Neuronal stem cell (in vitro differentiated cells): Measurements from ENCODE around the gene FHOD3.

Experiments
- DNase-seq: peaks from one replicate; pipeline ENCODE4 v3.0.0-alpha.2; 2013; ENCODE audit warnings: low spot score
- H2AFZ ChIP-seq: one replicate; pipeline ENCODE4 v1.6.1; 2013; ENCODE audit warnings: mild to moderate bottlenecking, low read length, inconsistent platforms
- H2AK5ac ChIP-seq: 2 replicates; pipeline ENCODE4 v1.6.1; 2013; ENCODE audit warnings: low read depth, mild to moderate bottlenecking, inconsistent platforms, low read length, moderate library complexity, mixed read lengths
- H2BK120ac ChIP-seq: 2 replicates; pipeline ENCODE4 v1.6.1; 2013; ENCODE audit warnings: low read depth, mild to moderate bottlenecking, inconsistent platforms, low read length, moderate library complexity, mixed read lengths
- H2BK12ac ChIP-seq: one replicate; pipeline ENCODE4 v1.6.1; 2013; ENCODE audit warnings: low read length, inconsistent platforms
- H2BK15ac ChIP-seq: 2 replicates; pipeline ENCODE4 v1.6.1; 2013; ENCODE audit warnings: mild to moderate bottlenecking, low read length, inconsistent platforms, mixed read lengths
- H2BK5ac ChIP-seq: one replicate; pipeline ENCODE4 v1.6.1; 2013; ENCODE audit warnings: inconsistent platforms, mild to moderate bottlenecking, low read length, moderate library complexity
- H3K14ac ChIP-seq: one replicate; pipeline ENCODE4 v1.6.1; 2013; ENCODE audit warnings: low read length, inconsistent platforms
- H3K18ac ChIP-seq: 2 replicates; pipeline ENCODE4 v1.6.1; 2013; ENCODE audit warnings: low read length, inconsistent platforms
- H3K23ac ChIP-seq: 2 replicates; pipeline ENCODE4 v1.6.1; 2013; ENCODE audit warnings: low read depth, mild to moderate bottlenecking, mixed read lengths, low read length, inconsistent platforms; ENCODE audit not compliant: poor library complexity
- H3K27ac ChIP-seq: replicated peaks from 3 replicates; pipeline ENCODE4 v1.5.1; 2013; ENCODE audit warnings: low read length, inconsistent platforms
- H3K27me3 ChIP-seq, 3 experiments: 2 replicates each; pipeline ENCODE4 v1.6.1; 2013; ENCODE audit warnings: low read length in 3 of 3, mild to moderate bottlenecking in 2 of 3, inconsistent platforms in 1 of 3, low read depth in 1 of 3, mixed read lengths in 1 of 3, moderate library complexity in 1 of 3; ENCODE audit not compliant: control insufficient read depth in 3 of 3, insufficient read depth in 3 of 3
- H3K36me3 ChIP-seq, 2 donors: replicated peaks in 1 of 2; 2 replicates each; pipeline ENCODE4 v1.6.1; 2013; ENCODE audit warnings: low read length in 2 of 2; ENCODE audit not compliant: control insufficient read depth in 2 of 2, insufficient read depth in 2 of 2
- H3K4ac ChIP-seq: 2 replicates; pipeline ENCODE4 v1.6.1; 2013; ENCODE audit warnings: inconsistent platforms, mild to moderate bottlenecking, low read length, moderate library complexity
- H3K4me1 ChIP-seq, 2 donors: 1 replicate in 1 of 2; 2 replicates in 1 of 2; pipeline ENCODE4 v1.6.1; 2013; ENCODE audit warnings: low read length in 2 of 2, low read depth in 1 of 2; ENCODE audit not compliant: control insufficient read depth in 2 of 2, insufficient read depth in 1 of 2
- H3K4me2 ChIP-seq: one replicate; pipeline ENCODE4 v1.6.1; 2013; ENCODE audit warnings: mild to moderate bottlenecking, low read length, inconsistent platforms; ENCODE audit not compliant: insufficient read depth, poor library complexity, severe bottlenecking
- H3K4me3 ChIP-seq, 2 donors: 2 replicates each; pipeline ENCODE4 v1.5.1; 2013; ENCODE audit warnings: low read length in 2 of 2, mild to moderate bottlenecking in 2 of 2, inconsistent platforms in 1 of 2, moderate library complexity in 1 of 2
- H3K79me1 ChIP-seq: one replicate; pipeline ENCODE4 v1.6.1; 2013; ENCODE audit warnings: low read depth, mild to moderate bottlenecking, inconsistent platforms, low read length, moderate library complexity
- H3K9ac ChIP-seq: one replicate; pipeline ENCODE4 v1.6.1; 2013; ENCODE audit warnings: mild to moderate bottlenecking, low read depth, low read length, inconsistent platforms; ENCODE audit not compliant: poor library complexity
- H3K9me3 ChIP-seq, 2 donors: replicated peaks in 1 of 2; 2 replicates each; pipeline versions ENCODE3 to v1.6.1; 2013; ENCODE audit warnings: low read length in 2 of 2, mild to moderate bottlenecking in 2 of 2, inconsistent platforms in 1 of 2, low read depth in 1 of 2, mixed read lengths in 1 of 2, moderate library complexity in 1 of 2; ENCODE audit not compliant: control insufficient read depth in 2 of 2, insufficient read depth in 1 of 2
- H4K8ac ChIP-seq: one replicate; pipeline ENCODE4 v1.6.1; 2013; ENCODE audit warnings: low read depth, mild to moderate bottlenecking, inconsistent platforms, low read length, moderate library complexity
- H4K91ac ChIP-seq: one replicate; pipeline ENCODE4 v1.6.1; 2013; ENCODE audit warnings: low read length, low read depth, mild to moderate bottlenecking, inconsistent platforms; ENCODE audit not compliant: poor library complexity
- WGBS, 2 donors: extraction: QIAGEN DNeasy Blood & Tissue Kit; methylation state at CpG; one replicate each; pipeline ENCODE4 v1.1.7; 2013; ENCODE audit warnings: missing lambda C conversion rate in 2 of 2, mixed read lengths in 1 of 2; ENCODE audit not compliant: insufficient read length in 2 of 2, insufficient replicate concordance in 1 of 2; ENCODE audit errors: extremely low coverage in 2 of 2; 5-methylcytosine and 5-hydroxymethylcytosine counted together

The FHOD3 gene

DNA sequence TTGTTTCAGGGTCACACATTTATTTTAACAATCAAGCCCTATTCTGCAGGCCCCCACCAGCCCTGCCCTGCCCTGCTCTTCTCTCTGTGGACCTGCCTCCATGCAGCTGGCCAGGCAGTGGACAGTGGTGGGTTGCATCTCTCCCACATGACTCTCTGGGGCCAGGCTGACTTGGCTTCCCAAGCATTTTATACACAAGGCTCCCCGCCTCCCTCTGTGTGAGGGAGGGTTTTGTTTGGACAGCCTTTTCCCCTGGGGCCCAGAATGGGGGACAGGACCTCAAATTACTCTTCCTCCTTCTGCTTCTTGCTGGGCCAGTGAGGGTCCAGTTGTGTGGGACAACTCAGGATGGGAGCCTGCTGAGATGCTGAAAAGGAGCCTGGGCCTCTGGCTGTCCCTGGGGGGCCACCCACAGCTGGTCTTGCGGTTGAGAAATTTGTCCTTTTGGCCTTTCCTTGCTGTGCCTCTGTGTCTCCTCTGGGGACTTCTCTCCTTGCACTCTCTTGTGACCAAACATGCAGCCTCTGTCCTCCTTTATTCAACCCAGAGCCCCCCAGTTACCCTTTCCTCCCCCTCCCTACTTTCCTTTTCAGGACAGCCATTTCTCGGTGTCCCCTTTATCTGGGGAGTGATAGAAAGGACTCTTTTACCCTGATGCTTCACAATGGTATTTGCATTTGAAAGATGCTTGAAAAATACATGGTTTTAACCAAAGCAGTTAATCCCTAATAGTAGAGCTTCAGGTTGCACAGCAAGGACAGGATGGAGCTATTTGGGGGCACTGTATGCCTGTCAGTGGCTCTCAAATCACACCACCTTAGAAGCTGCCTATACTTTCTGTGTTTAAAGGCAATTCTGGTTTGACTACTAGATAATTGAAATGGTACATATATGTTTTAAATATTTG is 151.1 kb downstream of the FHOD3 start:
- Histone ChIP-seq H2AK5ac (no peak overlapping the region), H2BK120ac (no peak overlapping the region), H3K79me1 (peaks cover 1% of the 10 kb centered on the region), H3K4ac (no peak overlapping the region), H3K14ac (no peak overlapping the region), H2BK12ac (no peak overlapping the region), H3K27ac (peak overlapping the region; percentile 87), H4K91ac (no peak overlapping the region), H3K23ac (no peak overlapping the region), H3K18ac (peak overlapping the region; percentile 88), H3K4me1 (peaks cover 33 to 40% of the 10 kb centered on the region in 2 donors), H4K8ac (no peak overlapping the region), H3K36me3 (no peaks in the 10 kb centered on the region), H3K27me3 (no peaks in the 10 kb centered on the region), H3K4me3 (no peak overlapping the region), H2AFZ (no peak overlapping the region), H2BK5ac (peak overlapping the region; percentile 95), H3K4me2 (peak overlapping the region; percentile 58), H3K9me3 (peaks cover 0 to 8% of the 10 kb centered on the region in 2 donors), H2BK15ac (no peak overlapping the region), H3K9ac (no peak overlapping the region)
- no CpG with 5 or more reads among the region's 3 CpGs for WGBS, 2 donors
- DNase-seq = peak; percentile 53

DNA sequence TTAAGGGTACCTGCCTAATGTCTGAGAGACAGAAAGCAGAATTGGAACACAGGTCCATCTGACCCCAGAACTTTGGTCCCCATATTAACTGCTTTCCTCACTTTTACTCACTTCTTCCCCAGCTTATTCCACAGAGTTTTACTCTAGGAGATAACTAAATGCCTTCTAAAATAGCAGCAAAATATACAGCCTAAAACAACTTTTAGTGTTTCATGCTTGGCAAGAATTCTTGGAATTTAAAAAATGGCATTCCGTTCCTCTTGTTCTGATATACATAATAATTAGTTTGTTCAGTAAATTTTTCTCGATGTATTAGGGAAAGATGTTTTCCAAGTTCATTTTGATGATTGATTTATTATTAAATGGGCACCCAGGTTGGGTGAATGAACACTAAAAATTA is 151.9 kb downstream of the FHOD3 start:
- Histone ChIP-seq H3K4me1 (peaks cover 36 to 40% of the 10 kb centered on the region in 2 donors), H3K27ac (peak overlapping the region; percentile 63), H2BK12ac (no peak overlapping the region), H2BK120ac (no peak overlapping the region), H3K18ac (no peak overlapping the region), H3K14ac (no peak overlapping the region), H2AFZ (no peak overlapping the region), H3K79me1 (peaks cover 4% of the 10 kb centered on the region), H3K27me3 (no peaks in the 10 kb centered on the region), H2BK5ac (no peak overlapping the region), H3K9me3 (peaks cover 0 to 5% of the 10 kb centered on the region in 2 donors), H4K8ac (no peak overlapping the region), H4K91ac (no peak overlapping the region), H3K4ac (no peak overlapping the region), H3K9ac (no peak overlapping the region), H3K4me3 (no peak overlapping the region), H2AK5ac (no peak overlapping the region), H3K4me2 (no peak overlapping the region), H3K36me3 (no peaks in the 10 kb centered on the region), H2BK15ac (no peak overlapping the region), H3K23ac (no peak overlapping the region)
- no peak for DNase-seq
- no CpG with 5 or more reads among the region's 2 CpGs for WGBS, 2 donors

DNA sequence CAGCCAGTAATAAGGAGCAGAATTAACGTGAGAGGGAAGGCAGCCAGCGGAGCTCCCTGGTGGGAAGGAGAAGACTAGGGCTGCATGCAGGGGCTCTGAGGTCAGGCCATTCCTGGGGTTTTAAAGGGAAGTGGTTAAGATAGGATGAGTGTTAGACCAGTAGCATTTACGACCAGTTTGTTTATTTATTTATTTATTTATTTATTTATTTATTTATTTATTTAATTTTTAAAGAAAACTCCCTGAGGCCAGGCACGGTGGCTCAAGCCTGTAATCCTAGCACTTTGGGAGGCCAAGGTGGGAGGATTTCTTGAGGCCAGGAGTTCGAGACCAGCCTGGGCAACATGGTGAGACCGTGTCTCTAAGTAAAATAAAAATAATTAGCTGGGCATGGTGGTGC is 152.8 kb downstream of the FHOD3 start:
- no peak overlapping the region for H4K91ac ChIP-seq
- no peak overlapping the region for H2AFZ ChIP-seq
- H3K27ac ChIP-seq = no peak overlapping the region
- no peak overlapping the region for H3K9ac ChIP-seq
- H2BK120ac ChIP-seq = no peak overlapping the region
- no peak overlapping the region for H2BK5ac ChIP-seq
- H3K79me1 ChIP-seq = peaks cover 4% of the 10 kb centered on the region
- H2AK5ac ChIP-seq = no peak overlapping the region
- H3K18ac ChIP-seq = no peak overlapping the region
- no peak overlapping the region for H4K8ac ChIP-seq
- H3K4me2 ChIP-seq = no peak overlapping the region
- DNase-seq = no peak
- H3K23ac ChIP-seq = no peak overlapping the region
- no peak overlapping the region for H2BK12ac ChIP-seq
- H3K27me3 ChIP-seq = no peaks in the 10 kb centered on the region
- H3K4me1 ChIP-seq = peaks cover 36 to 40% of the 10 kb centered on the region in 2 donors
- no peaks in the 10 kb centered on the region for H3K36me3 ChIP-seq
- no peak overlapping the region for H3K4me3 ChIP-seq
- WGBS, 2 donors = no CpG with 5 or more reads among the region's 6 CpGs
- no peak overlapping the region for H2BK15ac ChIP-seq
- no peak overlapping the region for H3K14ac ChIP-seq
- H3K9me3 ChIP-seq = no peaks in the 10 kb centered on the region
- H3K4ac ChIP-seq = no peak overlapping the region

DNA sequence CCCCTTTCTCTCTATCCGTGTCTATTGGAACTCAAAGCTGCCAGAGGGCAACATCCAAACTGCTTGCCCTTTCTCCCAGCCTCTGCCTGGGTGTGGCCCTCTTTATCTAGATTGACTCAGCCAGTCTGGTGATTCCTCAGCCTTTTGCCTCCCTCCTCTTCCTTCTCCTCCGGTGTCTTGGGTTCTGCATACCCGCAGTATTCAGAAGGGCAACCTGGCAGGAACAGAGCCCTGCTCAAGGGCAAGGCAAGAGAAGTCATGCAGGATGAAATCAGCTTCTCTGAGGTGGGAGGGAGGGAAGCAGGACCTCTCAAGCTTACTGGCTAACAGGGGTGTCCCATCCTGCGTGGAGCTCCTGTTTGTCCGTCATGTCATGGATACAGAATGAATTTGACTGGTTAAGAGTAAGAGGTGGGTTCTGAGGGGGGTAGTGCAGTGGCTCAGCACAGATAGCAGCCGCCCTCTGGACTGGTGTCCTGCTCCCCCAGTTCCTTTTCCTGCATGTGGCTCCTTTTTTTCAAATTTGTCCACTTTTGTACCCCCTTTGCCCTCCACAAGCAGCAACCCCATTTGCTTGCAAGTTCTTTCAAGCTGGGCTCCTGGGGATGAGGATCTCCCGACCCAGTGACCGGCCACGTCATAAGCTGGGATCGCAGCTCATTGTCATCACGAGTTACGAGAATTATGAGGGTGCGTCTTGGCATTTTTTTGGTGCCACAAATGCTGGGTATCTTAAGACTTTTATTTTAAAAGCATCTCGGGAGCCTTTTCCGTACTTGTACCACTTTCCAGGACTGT is 154.1 kb downstream of the FHOD3 start:
- Histone ChIP-seq H2BK12ac (no peak overlapping the region), H3K4me1 (peaks cover 31 to 33% of the 10 kb centered on the region in 2 donors), H2AK5ac (no peak overlapping the region), H2BK120ac (no peak overlapping the region), H3K4me3 (no peak overlapping the region), H3K27me3 (no peaks in the 10 kb centered on the region), H3K23ac (peak overlapping the region; percentile 2), H2BK5ac (no peak overlapping the region), H3K18ac (no peak overlapping the region), H3K4me2 (no peak overlapping the region), H4K91ac (no peak overlapping the region), H2BK15ac (no peak overlapping the region), H3K36me3 (no peaks in the 10 kb centered on the region), H3K4ac (no peak overlapping the region), H3K27ac (no peak overlapping the region), H3K14ac (no peak overlapping the region), H3K79me1 (peaks cover 6% of the 10 kb centered on the region), H4K8ac (no peak overlapping the region), H3K9ac (no peak overlapping the region), H3K9me3 (no peaks in the 10 kb centered on the region), H2AFZ (no peak overlapping the region)
- no CpG with 5 or more reads among the region's 15 CpGs for WGBS, 2 donors
- DNase-seq = no peak
